Peyer's patch (tissue), 4 donors: ENCODE measurements around the gene SPRED1. TPM values are rescaled to one million over a fixed set of nuclear protein-coding genes. Genes with fewer than 3 reads are reported as not detected.

ENCODE experiments used
- DNase-seq, 3 donors: peaks; one replicate each; pipeline ENCODE4 v3.0.0-alpha.2; 2017 to 2019
- H3K27ac ChIP-seq, 4 donors: fragments of 200-600 bp; sonication (generic); one replicate each; pipeline ENCODE4 v1.5.1; 2016 to 2019
- H3K27me3 ChIP-seq, 2 donors: fragments of 200-600 bp; sonication (generic); one replicate each; pipeline ENCODE4 v1.5.1; 2019
- H3K36me3 ChIP-seq, 3 donors: fragments of 200-600 bp; sonication (generic); one replicate each; pipeline ENCODE4 v1.5.1; 2016 to 2019
- H3K4me1 ChIP-seq, 4 donors: fragments of 200-600 bp; sonication (generic); one replicate each; pipeline ENCODE4 v1.5.1; 2016 to 2019
- H3K4me3 ChIP-seq, 4 donors: fragments of 200-600 bp; sonication (generic); 1 replicate in 3 of 4; 2 replicates in 1 of 4; pipeline ENCODE4 v1.5.1; 2016 to 2019; ENCODE audit warnings: mild to moderate bottlenecking in 1 of 4
- H3K9me3 ChIP-seq, 4 donors: fragments of 200-600 bp; sonication (generic); one replicate each; pipeline ENCODE4 v1.5.1; 2016 to 2019; ENCODE audit warnings: mild to moderate bottlenecking in 1 of 4
- POLR2A ChIP-seq, 2 donors: fragments of 450-650 bp; IDR thresholded peaks; one replicate each; pipeline ENCODE4 v1.5.1; 2017; ENCODE audit warnings: antibody characterized with exemption in 2 of 2, mild to moderate bottlenecking in 2 of 2, moderate library complexity in 2 of 2
- total RNA-seq, 4 donors: library from RNA; depleted of rRNA; stranded (reverse); fragments of >200 nt; gene quantifications; one replicate each; pipeline ENCODE4 v1.1.0, GENCODE V29; 2016
- TF ChIP-seq, protein P1 (sequence below), 6 experiments: fragments of 450-650 bp in 4 of 6; fragments of 200-600 bp in 2 of 6; sonication (generic) in 1 of 6; IDR thresholded peaks; one replicate each; pipeline ENCODE4 v1.5.1; 2017 to 2019; ENCODE audit warnings: antibody characterized with exemption in 6 of 6, mild to moderate bottlenecking in 3 of 6, moderate library complexity in 1 of 6

The SPRED1 gene
- total RNA-seq, 4 donors from 2014 or later = 8.9 to 40.4 (median 20.2) TPM

DNA sequence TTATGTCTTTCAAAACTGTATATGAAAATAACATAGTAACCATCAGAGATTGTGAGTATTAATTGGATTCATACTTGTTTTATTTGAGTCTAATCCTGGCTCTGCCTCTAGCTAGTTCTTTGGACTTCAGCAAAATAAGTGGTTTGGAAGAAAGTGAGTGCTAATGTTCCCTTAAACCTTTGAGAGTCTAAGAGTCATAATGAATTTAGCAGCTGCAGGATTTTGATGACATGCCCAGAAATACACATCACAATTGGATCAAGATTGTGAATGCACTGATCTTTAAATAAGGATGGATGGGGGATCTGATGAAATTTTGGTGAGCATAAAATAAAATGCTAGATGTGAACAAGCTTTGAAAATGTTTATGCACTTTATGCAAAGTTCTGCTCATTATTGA lies 121.4 kb downstream of the SPRED1 start:
- peak overlapping the region in 1 of 4 donors; percentile 1 for H3K27ac ChIP-seq
- no peaks in the 10 kb centered on the region for H3K4me1 ChIP-seq
- DNase-seq = no peak
- TF ChIP-seq, protein P1, sequence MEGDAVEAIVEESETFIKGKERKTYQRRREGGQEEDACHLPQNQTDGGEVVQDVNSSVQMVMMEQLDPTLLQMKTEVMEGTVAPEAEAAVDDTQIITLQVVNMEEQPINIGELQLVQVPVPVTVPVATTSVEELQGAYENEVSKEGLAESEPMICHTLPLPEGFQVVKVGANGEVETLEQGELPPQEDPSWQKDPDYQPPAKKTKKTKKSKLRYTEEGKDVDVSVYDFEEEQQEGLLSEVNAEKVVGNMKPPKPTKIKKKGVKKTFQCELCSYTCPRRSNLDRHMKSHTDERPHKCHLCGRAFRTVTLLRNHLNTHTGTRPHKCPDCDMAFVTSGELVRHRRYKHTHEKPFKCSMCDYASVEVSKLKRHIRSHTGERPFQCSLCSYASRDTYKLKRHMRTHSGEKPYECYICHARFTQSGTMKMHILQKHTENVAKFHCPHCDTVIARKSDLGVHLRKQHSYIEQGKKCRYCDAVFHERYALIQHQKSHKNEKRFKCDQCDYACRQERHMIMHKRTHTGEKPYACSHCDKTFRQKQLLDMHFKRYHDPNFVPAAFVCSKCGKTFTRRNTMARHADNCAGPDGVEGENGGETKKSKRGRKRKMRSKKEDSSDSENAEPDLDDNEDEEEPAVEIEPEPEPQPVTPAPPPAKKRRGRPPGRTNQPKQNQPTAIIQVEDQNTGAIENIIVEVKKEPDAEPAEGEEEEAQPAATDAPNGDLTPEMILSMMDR (IDR thresholded peaks at IDR 0.05) = no peak
- no peak for TF ChIP-seq POLR2A (IDR thresholded peaks at IDR 0.05)
- no peak overlapping the region for H3K4me3 ChIP-seq
- no peaks in the 10 kb centered on the region for H3K9me3 ChIP-seq
- no peaks in the 10 kb centered on the region for H3K27me3 ChIP-seq
- no peaks in the 10 kb centered on the region for H3K36me3 ChIP-seq

DNA sequence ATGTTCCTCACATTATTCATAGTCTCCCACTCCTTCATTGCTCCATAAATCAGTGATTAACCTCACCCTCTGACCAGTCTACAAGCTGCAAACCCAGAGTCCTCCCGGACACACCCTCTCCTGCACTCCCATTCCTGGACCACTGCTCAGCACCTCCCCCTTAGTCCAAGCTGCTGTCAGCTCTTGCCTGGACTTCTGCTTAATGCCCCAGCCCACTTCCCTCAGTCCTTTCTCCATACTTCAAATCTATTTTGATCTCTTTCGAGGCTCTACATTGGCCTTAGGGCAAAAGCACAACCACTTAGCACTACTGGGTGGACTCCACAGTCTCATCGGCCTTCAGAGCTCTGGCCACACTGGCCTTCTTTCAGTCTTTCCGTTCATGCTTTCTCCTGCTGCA lies 121.9 kb downstream of the SPRED1 start:
- no peak for DNase-seq
- no peaks in the 10 kb centered on the region for H3K36me3 ChIP-seq
- no peaks in the 10 kb centered on the region for H3K27me3 ChIP-seq
- H3K4me1 ChIP-seq = no peaks in the 10 kb centered on the region
- no peak overlapping the region for H3K4me3 ChIP-seq
- H3K9me3 ChIP-seq = no peaks in the 10 kb centered on the region
- peak overlapping the region in 1 of 4 donors; percentile 1 for H3K27ac ChIP-seq
- TF ChIP-seq POLR2A (IDR thresholded peaks at IDR 0.05) = no peak
- TF ChIP-seq, protein P1 (IDR thresholded peaks at IDR 0.05) = no peak

DNA sequence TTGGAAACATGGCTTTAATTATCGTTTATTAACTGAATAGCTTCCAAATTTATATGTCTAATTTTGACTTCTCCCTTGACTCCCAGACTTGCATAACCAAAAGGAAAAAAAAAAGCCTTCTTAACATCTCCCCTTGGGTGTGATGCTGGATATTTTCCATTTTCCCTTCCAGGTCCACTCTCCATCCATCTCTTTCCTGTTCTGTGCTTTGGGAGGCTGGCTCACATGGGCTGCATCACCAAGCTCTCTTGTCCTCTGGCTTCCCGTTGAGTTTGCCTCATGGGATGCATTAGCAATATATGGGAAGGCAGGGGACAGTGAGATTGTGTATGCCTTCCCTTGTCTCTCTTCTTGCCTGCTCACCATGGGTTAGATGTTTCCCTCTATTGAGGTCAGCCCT lies 123.4 kb downstream of the SPRED1 start:
- no peaks in the 10 kb centered on the region for H3K36me3 ChIP-seq
- no peaks in the 10 kb centered on the region for H3K27me3 ChIP-seq
- TF ChIP-seq, protein P1 (IDR thresholded peaks at IDR 0.05) = no peak
- no peak for TF ChIP-seq POLR2A (IDR thresholded peaks at IDR 0.05)
- no peaks in the 10 kb centered on the region for H3K9me3 ChIP-seq
- H3K27ac ChIP-seq = peak overlapping the region in 2 of 4 donors; percentile 21 to 39
- H3K4me3 ChIP-seq = no peak overlapping the region
- DNase-seq = no peak
- H3K4me1 ChIP-seq = no peaks in the 10 kb centered on the region

- H3K4me1 ChIP-seq = no peaks in the 10 kb centered on the region
- H3K4me3 ChIP-seq = no peak overlapping the region
- no peak for DNase-seq
- no peaks in the 10 kb centered on the region for H3K9me3 ChIP-seq
- no peaks in the 10 kb centered on the region for H3K27me3 ChIP-seq
- no peaks in the 10 kb centered on the region for H3K36me3 ChIP-seq
- H3K27ac ChIP-seq = peak overlapping the region in 2 of 4 donors; percentile 39 to 62
- no peak for TF ChIP-seq POLR2A (IDR thresholded peaks at IDR 0.05)
- TF ChIP-seq, protein P1 (IDR thresholded peaks at IDR 0.05) = no peak
These were observed 125.0 kb downstream of the SPRED1 start for GRCh38 chr15:38377636-38378035.

DNA sequence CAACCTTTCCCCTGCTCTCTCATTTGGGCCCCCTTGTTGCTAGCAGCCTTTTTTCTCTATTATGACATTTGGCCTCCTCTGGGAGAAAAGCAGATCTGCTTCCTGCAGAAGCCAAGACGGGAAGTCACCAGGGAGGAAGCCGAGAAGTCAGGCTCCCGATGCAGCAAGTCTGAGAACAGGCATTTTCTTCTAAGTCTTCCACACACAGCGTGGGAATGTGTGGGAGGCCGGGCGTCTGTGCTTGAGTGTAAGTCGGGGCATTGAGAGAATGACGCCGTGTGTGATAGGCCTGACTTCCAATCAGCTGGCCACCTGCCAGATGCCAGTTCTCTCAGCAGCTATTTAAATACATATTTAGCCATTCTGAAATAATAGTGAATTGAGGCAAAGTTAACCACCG lies 125.5 kb downstream of the SPRED1 start:
- peak in 1 of 3 donors; percentile 49 for DNase-seq
- Histone ChIP-seq H3K27me3 (no peaks in the 10 kb centered on the region), H3K4me1 (no peaks in the 10 kb centered on the region), H3K36me3 (no peaks in the 10 kb centered on the region), H3K4me3 (no peak overlapping the region), H3K9me3 (no peaks in the 10 kb centered on the region), H3K27ac (peak overlapping the region in 3 of 4 donors; percentile 2 to 62 (median 39))
- TF ChIP-seq POLR2A (IDR thresholded peaks at IDR 0.05) = no peak
- TF ChIP-seq, protein P1 (IDR thresholded peaks at IDR 0.05) = no peak
